Neural progenitor cell (in vitro differentiated cells): ENCODE measurements around the gene VWF. TPM values are rescaled to one million over a fixed set of nuclear protein-coding genes. Genes with fewer than 3 reads are reported as not detected.
A peak's percentile ranks its signal among the peaks of the same experiment; 100 is the strongest.

Experiments
- DNase-seq: peaks from one replicate; pipeline ENCODE4 v3.0.0-alpha.2; 2016; ENCODE audit warnings: low spot score
- H2AFZ ChIP-seq: fragments of 200-600 bp; sonication (generic); replicated peaks from 2 replicates; pipeline ENCODE4 v1.6.1; 2016; ENCODE audit warnings: antibody characterized with exemption
- H3F3A ChIP-seq: fragments of 200-600 bp; sonication (generic); 2 replicates; pipeline ENCODE4 v1.6.1; 2016; ENCODE audit warnings: antibody characterized with exemption, low read depth
- H3K27ac ChIP-seq: fragments of 200-600 bp; sonication (generic); 2 replicates; pipeline ENCODE4 v1.5.1; 2016; ENCODE audit warnings: mild to moderate bottlenecking
- H3K27me3 ChIP-seq: fragments of 200-600 bp; sonication (generic); 2 replicates; pipeline ENCODE4 v1.6.1; 2016; ENCODE audit warnings: mild to moderate bottlenecking, moderate library complexity
- H3K36me3 ChIP-seq: fragments of 200-600 bp; sonication (generic); 2 replicates; pipeline ENCODE4 v1.5.1; 2016
- H3K4me1 ChIP-seq: fragments of 200-600 bp; sonication (generic); 2 replicates; pipeline ENCODE4 v1.6.1; 2016; ENCODE audit warnings: mixed run types
- H3K4me2 ChIP-seq: fragments of 200-600 bp; sonication (generic); 2 replicates; pipeline ENCODE4 v1.6.1; 2016
- H3K4me3 ChIP-seq: fragments of 200-600 bp; sonication (generic); 2 replicates; pipeline ENCODE4 v1.5.1; 2016
- H3K79me2 ChIP-seq: fragments of 200-600 bp; sonication (generic); 2 replicates; pipeline ENCODE4 v1.6.1; 2016; ENCODE audit warnings: low read depth
- H3K9ac ChIP-seq: fragments of 200-600 bp; sonication (generic); 2 replicates; pipeline ENCODE4 v1.6.1; 2016
- H3K9me3 ChIP-seq: fragments of 200-600 bp; sonication (generic); 2 replicates; pipeline ENCODE4 v1.5.1; 2016; ENCODE audit warnings: low read depth
- H4K20me1 ChIP-seq: fragments of 200-600 bp; sonication (generic); 2 replicates; pipeline ENCODE4 v1.6.1; 2016; ENCODE audit warnings: low read depth
- H3K27ac Mint-ChIP-seq: 3 replicates; pipeline ENCODE4 v1.8.0; 2021; ENCODE audit warnings: mixed read lengths
- H3K27me3 Mint-ChIP-seq: 2 replicates; pipeline ENCODE4 v1.8.0; 2022; ENCODE audit warnings: low read depth, mild to moderate bottlenecking, inconsistent platforms, moderate library complexity, mixed read lengths; ENCODE audit not compliant: insufficient read depth
- H3K36me3 Mint-ChIP-seq: 3 replicates; pipeline ENCODE4 v1.8.0; 2021; ENCODE audit warnings: mixed read lengths
- H3K4me1 Mint-ChIP-seq: 3 replicates; pipeline ENCODE4 v1.8.0; 2021; ENCODE audit warnings: mixed read lengths
- H3K4me3 Mint-ChIP-seq: 3 replicates; pipeline ENCODE4 v1.8.0; 2021; ENCODE audit warnings: mild to moderate bottlenecking, moderate library complexity, mixed read lengths
- H3K9me3 Mint-ChIP-seq: 3 replicates; pipeline ENCODE4 v1.8.0; 2020; ENCODE audit warnings: mixed read lengths
- CTCF ChIP-seq: fragments of 200-600 bp; sonication (generic); IDR thresholded peaks from 2 replicates; pipeline ENCODE4 v1.5.1; 2017; ENCODE audit warnings: antibody characterized with exemption, mild to moderate bottlenecking
- EZH2 ChIP-seq: fragments of 200-600 bp; sonication (generic); IDR thresholded peaks from 2 replicates; pipeline ENCODE4 v1.6.1; 2017; ENCODE audit warnings: antibody characterized with exemption, mild to moderate bottlenecking, moderate library complexity
- EZH2phosphoT487 ChIP-seq: fragments of 200-600 bp; sonication (generic); IDR thresholded peaks from 2 replicates; pipeline ENCODE4 v1.6.1; 2017; ENCODE audit warnings: antibody characterized with exemption
- total RNA-seq: library from RNA; depleted of rRNA; stranded (reverse); fragments of >200 nt; gene quantifications from 2 replicates; pipeline ENCODE4 v1.2.3, GENCODE V29; 2015; ENCODE audit warnings: low replicate concordance

The VWF gene
- total RNA-seq, 1 donor from 2014 or later, result 8.0 TPM

- Histone ChIP-seq H3K79me2 (no peaks in the 10 kb centered on the region), H3K9ac (no peak overlapping the region), H3K27me3 (peaks cover 36% of the 10 kb centered on the region), H3K4me2 (peak overlapping the region; percentile 85), H2AFZ (peak overlapping the region; percentile 96), H4K20me1 (no peaks in the 10 kb centered on the region), H3F3A (peaks cover 6% of the 10 kb centered on the region), H3K27ac (no peak overlapping the region), H3K4me1 (peaks cover 9% of the 10 kb centered on the region), H3K36me3 (no peaks in the 10 kb centered on the region), H3K4me3 (peak overlapping the region; percentile 70), H3K9me3 (no peaks in the 10 kb centered on the region)
- Mint-ChIP-seq H3K36me3 (peaks cover 10% of the 10 kb centered on the region), H3K27me3 (peaks cover 21% of the 10 kb centered on the region), H3K4me1 (peaks cover 16% of the 10 kb centered on the region), H3K4me3 (peak overlapping the region; percentile 88), H3K27ac (peak overlapping the region; percentile 61), H3K9me3 (peaks cover 10% of the 10 kb centered on the region)
- peak; percentile 19 for DNase-seq
- no peak for TF ChIP-seq EZH2
- no peak for TF ChIP-seq CTCF
- TF ChIP-seq EZH2phosphoT487, result no peak
Measured at GRCh38 chr12:5944688-5945070, 179.8 kb downstream of the VWF start.

- TF ChIP-seq CTCF (no peak), EZH2 (no peak), EZH2phosphoT487 (no peak)
- H3K9me3 ChIP-seq, result no peaks in the 10 kb centered on the region
- Mint-ChIP-seq H3K9me3 (peaks cover 10% of the 10 kb centered on the region), H3K27me3 (peaks cover 21% of the 10 kb centered on the region), H3K4me1 (peaks cover 16% of the 10 kb centered on the region), H3K27ac (no peak overlapping the region), H3K4me3 (peak overlapping the region; percentile 88), H3K36me3 (peaks cover 15% of the 10 kb centered on the region)
- no peak overlapping the region for H3K9ac ChIP-seq
- H3K79me2 ChIP-seq, result no peaks in the 10 kb centered on the region
- H3K36me3 ChIP-seq, result no peaks in the 10 kb centered on the region
- peak overlapping the region; percentile 85 for H3K4me2 ChIP-seq
- no peak for DNase-seq
- no peak overlapping the region for H3K27ac ChIP-seq
- H3K27me3 ChIP-seq, result peaks cover 36% of the 10 kb centered on the region
- peak overlapping the region; percentile 96 for H2AFZ ChIP-seq
- no peaks in the 10 kb centered on the region for H4K20me1 ChIP-seq
- H3K4me1 ChIP-seq, result peaks cover 9% of the 10 kb centered on the region
- peak overlapping the region; percentile 70 for H3K4me3 ChIP-seq
- peaks cover 6% of the 10 kb centered on the region for H3F3A ChIP-seq
Measured at GRCh38 chr12:5944053-5944452, 180.4 kb downstream of the VWF start.

- Histone ChIP-seq H4K20me1 (no peaks in the 10 kb centered on the region), H3K27ac (no peak overlapping the region), H3K4me2 (no peak overlapping the region), H2AFZ (no peak overlapping the region), H3K9ac (no peak overlapping the region), H3K27me3 (peaks cover 28% of the 10 kb centered on the region), H3F3A (peaks cover 6% of the 10 kb centered on the region), H3K9me3 (no peaks in the 10 kb centered on the region), H3K36me3 (no peaks in the 10 kb centered on the region), H3K4me3 (no peak overlapping the region), H3K79me2 (no peaks in the 10 kb centered on the region), H3K4me1 (peaks cover 9% of the 10 kb centered on the region)
- no peak overlapping the region for H3K4me3 Mint-ChIP-seq
- DNase-seq, result no peak
- TF ChIP-seq CTCF (no peak), EZH2phosphoT487 (no peak), EZH2 (no peak)
- H3K27ac Mint-ChIP-seq, result no peak overlapping the region
- peaks cover 15% of the 10 kb centered on the region for H3K36me3 Mint-ChIP-seq
- peaks cover 10% of the 10 kb centered on the region for H3K9me3 Mint-ChIP-seq
- peaks cover 16% of the 10 kb centered on the region for H3K4me1 Mint-ChIP-seq
- H3K27me3 Mint-ChIP-seq, result peaks cover 16% of the 10 kb centered on the region
Measured at GRCh38 chr12:5941907-5942306, 182.6 kb downstream of the VWF start.
